ENCODE measurements around the gene CDX4. TPM values are rescaled to one million over a fixed set of nuclear protein-coding genes. Genes with fewer than 3 reads are reported as not detected.

The CDX4 gene
- total RNA-seq, 4 donors from 2014 or later = 0.15 to 1.1 TPM; not detected in 2

- 16 to 46% methylated on average over 12 to 34 of the region's 34 CpGs for WGBS, 2 donors
- no peak for DNase-seq (ENCODE audit: low spot score in 2 of 2)
- TF ChIP-seq POLR2A (IDR thresholded peaks at IDR 0.05) (no peak), CTCF (IDR thresholded peaks at IDR 0.05) (no peak)
- H3K4me3 ChIP-seq (ENCODE audit: low read depth, poor library complexity, severe bottlenecking) = no peak overlapping the region
- intact Hi-C loops (cut with DNase I; ENCODE audit: low total_unique reads) = no loop called here
Measured at GRCh38 chrX:73447311-73447794, 500 bp downstream of the CDX4 start.

GRCh38 chrX:73448379-73448778, 1.5 kb downstream of the CDX4 start:
- no peak overlapping the region for H3K4me3 ChIP-seq (ENCODE audit: low read depth, poor library complexity, severe bottlenecking)
- TF ChIP-seq POLR2A (IDR thresholded peaks at IDR 0.05) (no peak), CTCF (IDR thresholded peaks at IDR 0.05) (no peak)
- WGBS, 2 donors = 8 to 46% methylated on average over 19 to 20 of the region's 20 CpGs
- intact Hi-C loops (cut with DNase I; ENCODE audit: low total_unique reads) = no loop called here
- DNase-seq (ENCODE audit: low spot score in 2 of 2) = no peak

GRCh38 chrX:73455171-73455570, 8.3 kb downstream of the CDX4 start:
- TF ChIP-seq CTCF (IDR thresholded peaks at IDR 0.05) (no peak), POLR2A (IDR thresholded peaks at IDR 0.05) (no peak)
- no peak for DNase-seq (ENCODE audit: low spot score in 2 of 2)
- intact Hi-C loops (cut with DNase I; ENCODE audit: low total_unique reads) = no loop called here
- WGBS, 2 donors = 0 to 40% methylated on average over 1 of the region's 1 CpG
- no peak overlapping the region for H3K4me3 ChIP-seq (ENCODE audit: low read depth, poor library complexity, severe bottlenecking)

- H3K4me3 ChIP-seq (ENCODE audit: low read depth, poor library complexity, severe bottlenecking) = no peak overlapping the region
- TF ChIP-seq CTCF (IDR thresholded peaks at IDR 0.05) (no peak), POLR2A (IDR thresholded peaks at IDR 0.05) (no peak)
- DNase-seq (ENCODE audit: low spot score in 2 of 2) = no peak
- intact Hi-C loops (cut with DNase I; ENCODE audit: low total_unique reads) = no loop called here
Measured at GRCh38 chrX:73457306-73457705, 10.5 kb downstream of the CDX4 start.

- no peak for DNase-seq (ENCODE audit: low spot score in 2 of 2)
- no peak overlapping the region for H3K4me3 ChIP-seq (ENCODE audit: low read depth, poor library complexity, severe bottlenecking)
- intact Hi-C loops (cut with DNase I; ENCODE audit: low total_unique reads) = no loop called here
- TF ChIP-seq CTCF (IDR thresholded peaks at IDR 0.05) = no peak
- TF ChIP-seq POLR2A (IDR thresholded peaks at IDR 0.05) = no peak
Measured at GRCh38 chrX:73468376-73468775, 21.5 kb downstream of the CDX4 start.

GRCh38 chrX:73478961-73479360, 32.1 kb downstream of the CDX4 start:
- TF ChIP-seq CTCF (IDR thresholded peaks at IDR 0.05) (no peak), POLR2A (IDR thresholded peaks at IDR 0.05) (no peak)
- DNase-seq (ENCODE audit: low spot score in 2 of 2) = no peak
- no peak overlapping the region for H3K4me3 ChIP-seq (ENCODE audit: low read depth, poor library complexity, severe bottlenecking)
- 86 to 91% methylated on average over 4 of the region's 4 CpGs for WGBS, 2 donors
- intact Hi-C loops (cut with DNase I; ENCODE audit: low total_unique reads) = no loop called here

All from lower leg skin (tissue), 4 donors.